ENCODE data around the gene ATM.

Gene ATM

GRCh38 chr11:108398439-108398838 is 175.6 kb downstream of the ATM start:
- no peaks in the 10 kb centered on the region for H3K9me2 ChIP-seq (replicated peaks; ENCODE audit: insufficient read depth, low read length)
- no peaks in the 10 kb centered on the region for H4K20me1 ChIP-seq (ENCODE audit: low read depth, low read length)
- H3K9ac ChIP-seq (ENCODE audit: low read length), result no peak overlapping the region
- H3F3A ChIP-seq (ENCODE audit: insufficient read depth), result no peaks in the 10 kb centered on the region
- H3K9me3 ChIP-seq (ENCODE audit: insufficient read depth, low read length), result no peaks in the 10 kb centered on the region
- H3K27me3 ChIP-seq (ENCODE audit: low read length), result no peaks in the 10 kb centered on the region
- H3K79me2 ChIP-seq (ENCODE audit: insufficient read depth, low read length), result no peaks in the 10 kb centered on the region
- H2AFZ ChIP-seq (ENCODE audit: low read depth, low read length, severe bottlenecking), result no peak overlapping the region
- no peak overlapping the region for H3K4me2 ChIP-seq (ENCODE audit: low read depth, low read length, poor library complexity, severe bottlenecking)
- TF ChIP-seq EZH2phosphoT487 (conservative IDR thresholded peaks at IDR 0.05; ENCODE audit: low read length) (no peak), CTCF (IDR thresholded peaks at IDR 0.05; ENCODE audit: insufficient read depth, low read length, poor library complexity, severe bottlenecking) (no peak)
- no peak overlapping the region for H3K4me3 ChIP-seq (ENCODE audit: insufficient read depth, low read length, poor library complexity, severe bottlenecking)
- no peaks in the 10 kb centered on the region for H3K36me3 ChIP-seq (ENCODE audit: low read length)
- no peak overlapping the region for H3K27ac ChIP-seq (ENCODE audit: low read depth, low read length)

- Histone ChIP-seq H3K79me2 (ENCODE audit: insufficient read depth, low read length) (no peaks in the 10 kb centered on the region), H3K4me3 (ENCODE audit: insufficient read depth, low read length, poor library complexity, severe bottlenecking) (no peak overlapping the region), H4K20me1 (ENCODE audit: low read depth, low read length) (no peaks in the 10 kb centered on the region), H3K27ac (ENCODE audit: low read depth, low read length) (no peak overlapping the region), H3K9me2 (replicated peaks; ENCODE audit: insufficient read depth, low read length) (no peaks in the 10 kb centered on the region), H3K9ac (ENCODE audit: low read length) (no peak overlapping the region), H2AFZ (ENCODE audit: low read depth, low read length, severe bottlenecking) (no peak overlapping the region), H3K4me2 (ENCODE audit: low read depth, low read length, poor library complexity, severe bottlenecking) (no peak overlapping the region), H3F3A (ENCODE audit: insufficient read depth) (no peaks in the 10 kb centered on the region), H3K27me3 (ENCODE audit: low read length) (no peaks in the 10 kb centered on the region), H3K36me3 (ENCODE audit: low read length) (no peaks in the 10 kb centered on the region), H3K9me3 (ENCODE audit: insufficient read depth, low read length) (no peaks in the 10 kb centered on the region)
- TF ChIP-seq CTCF (IDR thresholded peaks at IDR 0.05; ENCODE audit: insufficient read depth, low read length, poor library complexity, severe bottlenecking) (no peak), EZH2phosphoT487 (conservative IDR thresholded peaks at IDR 0.05; ENCODE audit: low read length) (no peak)
These were observed 179.4 kb downstream of the ATM start for GRCh38 chr11:108402241-108402640.

GRCh38 chr11:108403052-108403451 is 180.2 kb downstream of the ATM start:
- H3K9me2 ChIP-seq (replicated peaks; ENCODE audit: insufficient read depth, low read length), result no peaks in the 10 kb centered on the region
- H4K20me1 ChIP-seq (ENCODE audit: low read depth, low read length), result no peaks in the 10 kb centered on the region

More at GRCh38 chr11:108403052-108403451, 180.2 kb downstream of the ATM start:
- Histone ChIP-seq H2AFZ (ENCODE audit: low read depth, low read length, severe bottlenecking) (no peak overlapping the region), H3K4me2 (ENCODE audit: low read depth, low read length, poor library complexity, severe bottlenecking) (no peak overlapping the region), H3K36me3 (ENCODE audit: low read length) (no peaks in the 10 kb centered on the region), H3F3A (ENCODE audit: insufficient read depth) (no peaks in the 10 kb centered on the region), H3K4me3 (ENCODE audit: insufficient read depth, low read length, poor library complexity, severe bottlenecking) (no peak overlapping the region), H3K79me2 (ENCODE audit: insufficient read depth, low read length) (no peaks in the 10 kb centered on the region), H3K27ac (ENCODE audit: low read depth, low read length) (no peak overlapping the region), H3K9me3 (ENCODE audit: insufficient read depth, low read length) (no peaks in the 10 kb centered on the region), H3K9ac (ENCODE audit: low read length) (no peak overlapping the region), H3K27me3 (ENCODE audit: low read length) (no peaks in the 10 kb centered on the region)
- TF ChIP-seq CTCF (IDR thresholded peaks at IDR 0.05; ENCODE audit: insufficient read depth, low read length, poor library complexity, severe bottlenecking) (no peak), EZH2phosphoT487 (conservative IDR thresholded peaks at IDR 0.05; ENCODE audit: low read length) (no peak)

All from SU-DHL-6 (cell line).